Measurements from ENCODE around the gene REEP5.
A peak's percentile ranks its signal among the peaks of the same experiment; 100 is the strongest.
"Not testable (repeated sequence)": the region's sequence is repeated elsewhere in the genome, so short reads cannot be mapped to it uniquely, and the experiment has no call there.

The REEP5 gene

GRCh38 chr5:112921833-112922817, at the start of gene REEP5:
REEP5 (minus strand) TSS chr5:112922227; CDS start chr5:112922190, 37 bp downstream.
- DNase-seq (ENCODE audit: low read depth in 1 of 2, low spot score in 1 of 2): peak; percentile 76 to 77

GRCh38 chr5:112971276-112971675, 49.2 kb upstream of the REEP5 start:
- no peak for DNase-seq (ENCODE audit: low read depth in 1 of 2, low spot score in 1 of 2)

DNA sequence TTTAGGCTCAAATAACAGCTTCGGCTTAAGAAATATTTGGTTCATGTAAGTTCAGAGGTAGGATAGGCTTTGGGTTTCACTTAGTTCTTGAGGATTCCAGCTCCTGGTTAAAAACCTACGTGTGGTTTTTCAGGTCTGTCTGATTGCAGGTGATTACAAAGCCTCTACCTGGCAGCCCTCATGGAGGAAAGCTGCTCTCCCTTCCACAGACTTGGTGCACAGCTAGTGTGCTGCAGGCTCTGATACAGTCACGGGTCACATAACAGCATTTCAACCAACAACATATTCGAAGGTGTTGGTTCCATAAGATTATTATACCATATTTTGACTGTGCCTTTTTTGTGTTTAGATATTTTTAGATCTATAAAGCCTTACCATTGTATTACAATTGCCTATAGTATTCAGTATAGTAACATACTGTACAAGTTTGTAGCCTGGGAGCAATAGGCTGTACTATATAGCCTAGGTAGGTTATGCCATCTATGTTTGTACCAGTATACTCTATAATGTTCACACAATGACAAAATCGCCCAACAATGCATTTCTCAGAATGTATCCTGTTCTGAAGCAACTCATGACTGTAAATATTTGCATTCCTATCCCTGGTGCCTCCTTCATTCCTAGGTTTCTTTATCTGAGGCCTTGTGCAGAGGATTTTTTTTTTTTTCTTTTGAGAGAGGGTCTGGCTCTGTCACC, 46.5 kb upstream of the REEP5 start:
- no peak for DNase-seq (ENCODE audit: low read depth in 1 of 2, low spot score in 1 of 2)

GRCh38 chr5:112967520-112968083, 45.6 kb upstream of the REEP5 start:
- no peak for DNase-seq (ENCODE audit: low read depth in 1 of 2, low spot score in 1 of 2)

GRCh38 chr5:112965733-112966306, 43.8 kb upstream of the REEP5 start:
- DNase-seq (ENCODE audit: low read depth in 1 of 2, low spot score in 1 of 2): no peak

- DNase-seq (ENCODE audit: low read depth in 1 of 2, low spot score in 1 of 2): not testable (repeated sequence)
Observed at GRCh38 chr5:112963374-112963733, 41.3 kb upstream of the REEP5 start.

GRCh38 chr5:112960863-112961504, 39.0 kb upstream of the REEP5 start:
- no peak for DNase-seq (ENCODE audit: low read depth in 1 of 2, low spot score in 1 of 2)

- DNase-seq (ENCODE audit: low read depth in 1 of 2, low spot score in 1 of 2): no peak
Observed at GRCh38 chr5:112960315-112960714, 38.3 kb upstream of the REEP5 start.

- DNase-seq (ENCODE audit: low read depth in 1 of 2, low spot score in 1 of 2): not testable (repeated sequence)
Observed at GRCh38 chr5:112959872-112960271, 37.8 kb upstream of the REEP5 start.

DNA sequence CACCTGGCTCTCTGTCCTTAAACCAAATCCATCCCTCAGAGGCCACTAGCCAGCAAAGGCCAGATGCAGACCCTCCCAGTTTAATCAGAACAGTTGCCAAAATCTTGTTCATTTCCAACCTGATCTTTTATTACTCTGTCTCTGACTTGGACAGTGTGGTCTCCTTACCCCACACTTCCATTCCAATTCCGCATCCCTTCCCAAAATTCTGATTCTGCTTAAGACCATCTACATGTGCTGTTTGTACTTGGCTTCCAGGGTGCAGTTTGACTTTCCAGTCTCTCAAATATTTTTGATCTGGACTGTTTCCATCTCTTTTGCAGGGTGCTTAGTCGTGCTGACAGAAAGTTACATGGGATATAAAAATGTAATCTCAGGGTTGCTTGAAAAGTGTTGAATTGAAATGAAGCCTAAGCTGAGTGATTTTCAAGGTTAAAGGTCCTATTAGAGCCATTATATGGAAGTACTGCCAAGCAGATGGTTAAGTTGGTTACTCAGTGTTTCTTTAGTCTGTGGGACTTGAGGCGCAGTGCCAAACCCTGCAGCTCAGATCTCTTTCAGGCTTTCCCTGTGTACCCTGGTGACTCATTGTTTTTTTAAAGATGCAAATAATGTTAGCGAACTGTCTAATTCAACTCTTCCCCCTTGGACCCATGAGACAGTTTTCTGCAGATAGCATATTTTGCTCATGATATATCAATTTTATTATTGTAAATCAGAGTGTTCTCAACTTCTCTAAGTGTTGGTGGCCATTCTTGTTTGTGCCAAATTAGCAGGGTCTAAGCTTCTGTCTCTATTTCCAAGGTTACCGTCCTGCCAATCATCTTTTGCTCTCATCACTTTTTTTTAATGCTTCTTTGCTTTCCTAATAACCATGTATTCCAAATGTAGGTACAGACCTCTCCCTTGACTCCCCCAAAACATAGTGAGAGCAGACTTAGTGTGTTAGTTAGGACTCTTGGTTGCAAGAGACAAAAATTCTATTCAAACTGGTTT, 36.4 kb upstream of the REEP5 start:
- DNase-seq (ENCODE audit: low read depth in 1 of 2, low spot score in 1 of 2): no peak

GRCh38 chr5:112957036-112957808, 35.2 kb upstream of the REEP5 start:
- DNase-seq (ENCODE audit: low read depth in 1 of 2, low spot score in 1 of 2): no peak

GRCh38 chr5:112956606-112957005, 34.6 kb upstream of the REEP5 start:
- DNase-seq (ENCODE audit: low read depth in 1 of 2, low spot score in 1 of 2): no peak

- DNase-seq (ENCODE audit: low read depth in 1 of 2, low spot score in 1 of 2): no peak
Observed at GRCh38 chr5:112951124-112951702, 29.2 kb upstream of the REEP5 start.

DNA sequence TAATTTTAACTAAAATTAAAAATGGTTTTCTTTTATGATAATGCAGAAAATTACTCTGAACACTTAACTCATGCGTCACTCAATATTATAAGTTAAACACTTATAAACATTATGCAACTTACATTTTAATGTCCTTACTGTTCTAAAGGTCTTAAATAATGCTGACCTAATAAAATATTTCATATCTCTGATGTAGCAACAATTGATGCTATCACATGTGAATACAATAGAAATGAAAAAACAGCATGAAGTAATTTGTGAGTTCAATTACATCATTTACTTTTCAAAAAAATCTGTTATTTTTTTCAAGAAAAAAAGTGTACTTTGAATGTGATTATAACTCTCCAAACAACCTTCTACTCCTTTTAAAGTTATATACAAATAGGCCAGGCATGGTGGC, 26.4 kb upstream of the REEP5 start:
- DNase-seq (ENCODE audit: low read depth in 1 of 2, low spot score in 1 of 2): no peak

DNA sequence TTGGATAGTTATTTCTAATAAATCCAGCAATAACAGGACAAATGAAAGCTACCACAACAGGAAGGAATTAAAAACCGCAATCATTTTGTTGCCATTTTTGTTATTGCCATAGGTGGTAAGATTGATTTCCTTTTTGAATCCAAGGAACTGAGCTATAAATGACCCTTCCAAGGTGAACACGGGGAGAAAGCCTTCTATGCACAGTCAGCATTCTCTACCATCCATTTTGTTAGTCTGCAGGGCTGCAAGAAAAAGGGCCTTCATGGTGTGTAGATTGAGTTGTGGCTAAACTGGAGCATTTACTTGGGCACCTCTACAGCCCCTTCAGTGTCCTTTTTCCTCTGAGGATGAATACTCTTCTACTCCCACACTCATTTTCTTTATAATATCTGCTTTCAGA, 18.6 kb upstream of the REEP5 start:
- DNase-seq (ENCODE audit: low read depth in 1 of 2, low spot score in 1 of 2): no peak

GRCh38 chr5:112938286-112938685, 16.3 kb upstream of the REEP5 start:
- no peak for DNase-seq (ENCODE audit: low read depth in 1 of 2, low spot score in 1 of 2)

GRCh38 chr5:112935675-112936074, 13.6 kb upstream of the REEP5 start:
- no peak for DNase-seq (ENCODE audit: low read depth in 1 of 2, low spot score in 1 of 2)

DNA sequence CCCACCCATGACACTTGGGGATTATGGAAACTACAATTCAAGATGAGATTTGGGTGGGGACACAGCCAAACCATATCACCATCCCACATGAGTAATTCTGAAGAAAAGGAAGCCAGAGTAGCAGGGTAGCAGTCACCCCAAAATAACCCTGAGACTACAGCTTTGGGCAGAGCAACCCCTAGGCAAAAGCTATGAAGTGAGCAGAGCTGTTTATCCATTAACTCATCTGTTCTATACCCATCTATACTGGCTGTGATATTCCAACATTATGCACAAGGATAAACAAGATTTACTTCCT, 12.3 kb upstream of the REEP5 start:
- no peak for DNase-seq (ENCODE audit: low read depth in 1 of 2, low spot score in 1 of 2)
